ENCODE data around the gene ZNF219.

DNA sequence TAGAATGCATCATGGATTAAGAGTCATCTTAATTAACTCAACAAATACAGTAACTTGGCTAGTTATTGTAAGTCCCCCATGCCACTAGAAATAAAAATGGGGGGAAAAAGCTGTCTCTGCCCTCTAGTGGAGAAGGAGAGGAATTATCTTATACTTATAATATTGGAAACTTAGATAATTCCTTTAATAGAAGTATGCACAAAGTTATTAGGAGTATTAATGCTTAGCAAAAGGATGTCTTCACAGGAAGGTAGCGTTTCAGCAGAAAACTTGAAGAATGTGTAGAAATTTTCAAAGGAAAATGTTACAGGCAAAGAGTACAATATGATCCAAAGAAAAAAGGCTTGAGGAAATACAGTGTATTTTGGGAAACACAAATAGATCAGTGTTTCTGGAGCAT is 37.6 kb upstream of the ZNF219 start:
- TF ChIP-seq SMC3 (IDR thresholded peaks at IDR 0.05; ENCODE audit: borderline replicate concordance, low read length) (peak; percentile 52; the same call in 1 of the 2 replicates), EGR1 (IDR thresholded peaks at IDR 0.05; ENCODE audit: borderline replicate concordance in 1 of 2, low read depth in 2 of 2, low read length in 2 of 2) (no peak), POLR2AphosphoS5 (IDR thresholded peaks at IDR 0.05; ENCODE audit: low read length) (no peak), POLR2A (IDR thresholded peaks at IDR 0.05; ENCODE audit: low read depth, low read length) (no peak), CREB1 (IDR thresholded peaks at IDR 0.05; ENCODE audit: low read depth) (no peak), HDGF (IDR thresholded peaks at IDR 0.05) (no peak), JUNB (IDR thresholded peaks at IDR 0.05) (no peak)
- TF ChIP-seq, protein P1, sequence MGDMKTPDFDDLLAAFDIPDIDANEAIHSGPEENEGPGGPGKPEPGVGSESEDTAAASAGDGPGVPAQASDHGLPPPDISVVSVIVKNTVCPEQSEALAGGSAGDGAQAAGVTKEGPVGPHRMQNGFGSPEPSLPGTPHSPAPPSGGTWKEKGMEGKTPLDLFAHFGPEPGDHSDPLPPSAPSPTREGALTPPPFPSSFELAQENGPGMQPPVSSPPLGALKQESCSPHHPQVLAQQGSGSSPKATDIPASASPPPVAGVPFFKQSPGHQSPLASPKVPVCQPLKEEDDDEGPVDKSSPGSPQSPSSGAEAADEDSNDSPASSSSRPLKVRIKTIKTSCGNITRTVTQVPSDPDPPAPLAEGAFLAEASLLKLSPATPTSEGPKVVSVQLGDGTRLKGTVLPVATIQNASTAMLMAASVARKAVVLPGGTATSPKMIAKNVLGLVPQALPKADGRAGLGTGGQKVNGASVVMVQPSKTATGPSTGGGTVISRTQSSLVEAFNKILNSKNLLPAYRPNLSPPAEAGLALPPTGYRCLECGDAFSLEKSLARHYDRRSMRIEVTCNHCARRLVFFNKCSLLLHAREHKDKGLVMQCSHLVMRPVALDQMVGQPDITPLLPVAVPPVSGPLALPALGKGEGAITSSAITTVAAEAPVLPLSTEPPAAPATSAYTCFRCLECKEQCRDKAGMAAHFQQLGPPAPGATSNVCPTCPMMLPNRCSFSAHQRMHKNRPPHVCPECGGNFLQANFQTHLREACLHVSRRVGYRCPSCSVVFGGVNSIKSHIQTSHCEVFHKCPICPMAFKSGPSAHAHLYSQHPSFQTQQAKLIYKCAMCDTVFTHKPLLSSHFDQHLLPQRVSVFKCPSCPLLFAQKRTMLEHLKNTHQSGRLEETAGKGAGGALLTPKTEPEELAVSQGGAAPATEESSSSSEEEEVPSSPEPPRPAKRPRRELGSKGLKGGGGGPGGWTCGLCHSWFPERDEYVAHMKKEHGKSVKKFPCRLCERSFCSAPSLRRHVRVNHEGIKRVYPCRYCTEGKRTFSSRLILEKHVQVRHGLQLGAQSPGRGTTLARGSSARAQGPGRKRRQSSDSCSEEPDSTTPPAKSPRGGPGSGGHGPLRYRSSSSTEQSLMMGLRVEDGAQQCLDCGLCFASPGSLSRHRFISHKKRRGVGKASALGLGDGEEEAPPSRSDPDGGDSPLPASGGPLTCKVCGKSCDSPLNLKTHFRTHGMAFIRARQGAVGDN (IDR thresholded peaks at IDR 0.05): no peak
